H54 (cell line): ENCODE data around the gene MTF1.

Source experiments
- DNase-seq: peaks from one replicate; pipeline ENCODE4 v3.0.0; 2011; ENCODE audit warnings: low spot score, mixed read lengths; ENCODE audit not compliant: insufficient read length
- FAIRE-seq: peaks from 3 replicates; lab custom pipeline; 2011; peaks lifted over from hg19 to GRCh38; lab: Jason Lieb, UNC
- POLR2A ChIP-seq: IDR thresholded peaks from 2 replicates; pipeline ENCODE4 v1.6.1; 2011; ENCODE audit warnings: low read depth, mild to moderate bottlenecking, low read length

The MTF1 gene

GRCh38 chr1:37888022-37888700 is 28.8 kb upstream of the MTF1 start:
- TF ChIP-seq POLR2A, result no peak
- FAIRE-seq (no peak), DNase-seq (no peak)

GRCh38 chr1:37884145-37884544 is 24.8 kb upstream of the MTF1 start:
- TF ChIP-seq POLR2A, result no peak
- FAIRE-seq (no peak), DNase-seq (no peak)

GRCh38 chr1:37883671-37884070 is 24.3 kb upstream of the MTF1 start:
- no peak for DNase-seq
- no peak for FAIRE-seq
- no peak for TF ChIP-seq POLR2A

GRCh38 chr1:37879865-37880264 is 20.5 kb upstream of the MTF1 start:
- FAIRE-seq (no peak), DNase-seq (no peak)
- TF ChIP-seq POLR2A, result no peak

GRCh38 chr1:37878071-37878470 is 18.7 kb upstream of the MTF1 start:
- no peak for DNase-seq
- TF ChIP-seq POLR2A, result no peak
- FAIRE-seq, result no peak

- DNase-seq (no peak), FAIRE-seq (no peak)
- no peak for TF ChIP-seq POLR2A
These were observed 16.4 kb upstream of the MTF1 start for GRCh38 chr1:37875833-37876232.

GRCh38 chr1:37872692-37873091 is 13.3 kb upstream of the MTF1 start:
- DNase-seq (no peak), FAIRE-seq (no peak)
- no peak for TF ChIP-seq POLR2A

GRCh38 chr1:37868466-37868865 is 9.1 kb upstream of the MTF1 start:
- no peak for TF ChIP-seq POLR2A
- no peak for DNase-seq
- no peak for FAIRE-seq

GRCh38 chr1:37867784-37868183 is 8.4 kb upstream of the MTF1 start:
- no peak for TF ChIP-seq POLR2A
- FAIRE-seq (no peak), DNase-seq (no peak)

- DNase-seq (no peak), FAIRE-seq (no peak)
- TF ChIP-seq POLR2A, result no peak
These were observed 7.1 kb upstream of the MTF1 start for GRCh38 chr1:37866491-37866890.

- no peak for TF ChIP-seq POLR2A
- peak; percentile 70 for DNase-seq
- FAIRE-seq, result peak; percentile 89
These were observed 6.1 kb upstream of the MTF1 start for GRCh38 chr1:37865348-37866120.

GRCh38 chr1:37862330-37862729 is 2.9 kb upstream of the MTF1 start:
- no peak for DNase-seq
- FAIRE-seq, result no peak

GRCh38 chr1:37861151-37861550 is 1.8 kb upstream of the MTF1 start:
- TF ChIP-seq POLR2A, result no peak
- DNase-seq, result no peak
- no peak for FAIRE-seq

More at GRCh38 chr1:37862330-37862729, 2.9 kb upstream of the MTF1 start:
- no peak for TF ChIP-seq POLR2A

GRCh38 chr1:37860346-37860666 is 914 bp upstream of the MTF1 start:
- TF ChIP-seq POLR2A, result no peak
- DNase-seq, result no peak
- no peak for FAIRE-seq
